GM19239 (cell line): ENCODE measurements around the gene TBCK.
A peak's percentile ranks its signal among the peaks of the same experiment; 100 is the strongest.

Experiments
- DNase-seq: peaks from one replicate; pipeline ENCODE4 v3.0.0; 2011; ENCODE audit warnings: low spot score; ENCODE audit not compliant: insufficient read length
- FAIRE-seq: peaks from 2 replicates; lab custom pipeline; 2011; peaks lifted over from hg19 to GRCh38; lab: Jason Lieb, UNC

Gene TBCK

DNA sequence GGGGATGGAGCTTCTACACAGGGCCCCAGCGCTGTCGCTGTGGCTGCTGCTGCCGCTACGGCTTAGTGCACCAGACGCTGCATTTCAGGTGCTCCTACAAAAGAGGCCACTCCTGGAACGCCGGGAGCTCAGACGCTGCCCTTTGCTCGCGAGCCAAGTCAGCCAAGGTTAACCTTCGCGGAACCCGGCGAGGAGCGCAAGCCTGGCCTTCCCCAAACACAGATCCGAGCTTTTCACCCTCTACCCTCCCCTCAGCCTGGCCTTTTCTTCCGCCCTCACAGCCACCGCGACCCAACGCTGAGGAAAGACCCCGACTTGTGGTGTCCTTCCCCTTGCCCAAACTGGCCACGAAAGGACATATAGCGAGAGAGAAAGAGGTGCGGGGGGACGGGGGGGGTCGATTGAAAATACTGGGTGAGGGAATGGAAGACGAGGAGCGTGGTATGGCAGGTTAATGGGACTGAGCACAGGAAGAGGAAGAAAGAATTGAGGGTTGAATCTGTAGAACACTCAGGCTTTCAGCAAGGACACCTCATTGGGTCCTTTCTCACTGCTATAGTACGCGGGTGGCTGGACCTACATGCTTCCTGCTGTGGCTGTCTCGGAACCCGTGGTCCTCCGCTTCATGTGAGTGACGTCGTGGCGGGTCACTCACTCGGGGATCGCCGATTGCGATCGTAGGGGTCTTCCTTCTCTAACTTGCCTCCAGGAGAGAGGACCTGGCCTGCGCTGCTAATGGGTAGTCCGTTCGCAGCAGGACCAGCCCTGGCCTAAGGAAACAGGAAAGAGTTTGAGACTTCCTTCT is at the start of gene TBCK, which contains the start of gene AIMP1:
Gene TBCK (minus strand): TSS at position 242 of the 805 bp plus-strand sequence. CDS start 7,249 bp downstream, outside the sequence.
Gene AIMP1 (plus strand): TSS at position 583 of the 805 bp plus-strand sequence. CDS start 8,460 bp downstream, outside the sequence.
- DNase-seq (peak; percentile 62), FAIRE-seq (peak; percentile 95)

DNA sequence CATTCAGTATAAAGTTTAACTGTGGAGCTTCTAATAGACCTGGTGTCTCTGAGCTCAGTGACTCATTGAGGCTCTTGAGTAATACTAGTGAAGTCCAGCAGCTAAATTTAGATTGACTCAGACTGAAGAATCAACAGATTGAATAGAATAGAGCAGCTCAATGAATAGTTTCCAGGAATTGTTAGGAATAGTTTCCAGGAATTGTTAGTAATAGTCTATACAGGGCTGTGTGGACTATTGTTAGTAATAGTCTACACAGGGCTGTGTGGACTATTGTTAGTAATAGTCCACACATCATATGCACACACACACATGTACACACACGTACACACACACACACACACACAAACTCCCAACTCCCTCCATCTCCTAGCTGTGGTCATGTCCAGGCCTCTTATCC is 49.6 kb upstream of the TBCK start:
- FAIRE-seq (no peak), DNase-seq (no peak)

DNA sequence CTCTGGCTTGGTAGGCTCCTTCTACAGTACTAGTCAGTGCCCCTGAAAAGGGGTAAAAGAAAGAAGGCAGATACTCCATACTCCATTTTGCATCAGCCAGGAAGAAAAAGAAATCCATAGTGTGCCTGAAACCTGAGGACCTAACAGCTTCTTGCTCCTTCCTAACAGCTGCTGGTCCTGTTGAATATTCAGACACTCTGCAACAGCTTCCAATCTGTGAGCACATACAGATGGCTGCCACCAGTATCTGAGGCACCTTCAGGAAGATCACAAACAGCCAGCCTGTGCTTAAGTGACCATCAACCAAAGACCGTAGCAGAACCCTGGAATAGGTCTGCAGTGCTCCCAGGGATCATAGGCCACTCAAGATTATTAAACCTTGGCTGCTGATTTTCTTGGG is 48.3 kb upstream of the TBCK start:
- DNase-seq (no peak), FAIRE-seq (no peak)

DNA sequence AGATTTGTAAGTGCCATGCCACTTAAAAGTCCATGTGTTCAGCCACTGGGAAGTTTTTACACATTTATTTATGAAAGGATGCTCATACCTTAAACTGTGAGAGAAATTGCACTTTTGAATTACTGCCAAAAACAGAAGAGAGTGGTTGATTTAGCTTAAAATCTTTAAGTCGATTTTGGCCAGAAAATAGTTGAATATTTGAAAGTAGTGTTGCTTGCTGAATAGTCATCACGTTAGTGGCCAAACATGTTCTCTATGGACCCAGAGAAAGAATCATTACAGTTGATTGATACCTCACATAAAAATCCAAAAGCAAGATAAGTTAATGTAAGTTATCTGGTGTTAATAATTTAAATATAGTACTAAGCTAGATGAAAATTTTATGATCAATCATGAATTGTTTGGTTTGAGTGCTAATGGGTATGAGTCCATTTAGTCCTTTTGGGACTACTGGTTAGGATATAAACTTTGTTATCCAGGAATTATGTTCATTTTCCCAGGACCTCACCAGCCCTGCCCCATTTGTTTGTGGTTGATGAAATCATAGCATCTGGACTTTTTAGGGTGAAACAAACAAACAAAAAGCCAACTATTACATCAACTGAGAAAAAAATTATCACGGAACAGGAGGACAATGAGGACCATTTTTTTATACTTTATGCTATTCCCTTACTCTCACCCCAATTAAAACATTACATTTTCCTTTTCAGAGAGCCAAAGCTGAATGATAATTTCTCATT is 46.2 kb upstream of the TBCK start:
- DNase-seq: no peak
- FAIRE-seq: no peak

DNA sequence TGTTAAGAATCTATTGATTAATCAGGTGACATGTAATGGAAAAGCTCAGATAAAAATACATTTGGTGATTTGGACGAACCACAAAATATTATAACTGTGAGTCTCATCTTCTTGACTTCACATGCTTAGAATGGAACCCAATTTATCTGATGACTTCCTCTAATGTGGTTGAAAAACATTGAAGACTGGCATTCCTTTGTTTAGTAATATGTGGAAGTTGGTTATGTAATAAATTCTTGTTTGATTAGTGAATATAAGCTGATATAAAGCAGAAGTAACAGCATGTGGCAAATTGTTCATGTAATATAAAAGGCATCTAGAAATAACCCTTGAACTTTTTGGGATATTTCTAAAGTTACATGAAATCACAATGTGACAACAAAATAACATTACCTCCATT is 42.9 kb upstream of the TBCK start:
- DNase-seq (no peak), FAIRE-seq (no peak)

DNA sequence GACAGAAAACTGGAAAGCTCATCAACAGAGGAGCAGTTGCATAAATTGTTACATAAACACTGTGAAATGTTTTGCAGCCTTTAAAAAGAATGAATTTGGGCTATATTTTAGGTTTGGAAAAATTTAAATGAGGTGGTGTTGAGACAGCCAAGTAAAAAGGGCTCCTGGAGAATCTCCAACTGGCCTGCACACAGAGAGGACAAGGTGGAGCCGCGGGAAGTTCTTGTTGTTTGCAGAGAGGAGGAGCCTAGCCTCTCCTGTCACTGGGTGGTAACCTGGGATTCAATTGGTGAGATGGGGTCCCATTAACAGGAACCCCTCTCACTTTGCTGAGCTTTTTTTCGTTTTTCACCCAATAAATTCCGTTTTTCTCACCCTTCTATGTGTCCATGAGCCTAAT is 39.2 kb upstream of the TBCK start:
- FAIRE-seq: no peak
- no peak for DNase-seq

DNA sequence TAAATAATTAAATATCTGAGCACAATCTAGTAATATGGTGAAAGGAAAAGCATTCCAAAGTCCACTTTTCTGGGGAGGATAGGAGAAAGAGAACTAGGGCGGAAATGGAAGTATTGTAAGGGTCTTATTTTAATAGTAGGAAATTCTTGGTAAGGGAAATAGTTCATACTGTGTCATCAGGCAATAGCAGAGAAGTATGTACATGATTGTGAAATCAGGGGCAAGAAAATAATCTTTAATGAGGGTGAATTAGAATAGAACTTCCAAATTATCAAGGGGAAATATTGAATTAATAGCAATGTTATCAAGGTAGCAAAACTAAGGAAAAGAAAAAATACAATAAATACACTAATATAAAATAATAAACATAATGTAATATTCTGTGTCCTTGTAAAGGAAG is 37.8 kb upstream of the TBCK start:
- no peak for FAIRE-seq
- no peak for DNase-seq

DNA sequence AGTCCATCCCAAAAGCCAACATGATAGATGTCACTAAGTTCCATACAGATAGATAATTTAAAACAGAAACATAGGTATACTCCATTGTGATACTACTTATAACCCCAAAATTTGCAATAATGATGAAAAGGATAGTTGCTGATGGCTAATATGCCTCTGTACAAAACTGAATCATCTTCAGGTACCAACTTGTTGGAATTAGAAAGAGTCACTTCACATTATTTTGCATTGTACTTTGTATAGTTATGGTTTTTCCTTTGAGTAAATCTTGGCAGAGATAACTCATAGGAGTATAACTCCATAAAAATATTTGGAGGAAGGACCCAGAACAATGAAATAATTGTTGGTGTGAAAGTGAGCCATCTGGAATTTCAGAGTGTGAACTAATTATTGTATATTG is 35.0 kb upstream of the TBCK start:
- FAIRE-seq: no peak
- no peak for DNase-seq

DNA sequence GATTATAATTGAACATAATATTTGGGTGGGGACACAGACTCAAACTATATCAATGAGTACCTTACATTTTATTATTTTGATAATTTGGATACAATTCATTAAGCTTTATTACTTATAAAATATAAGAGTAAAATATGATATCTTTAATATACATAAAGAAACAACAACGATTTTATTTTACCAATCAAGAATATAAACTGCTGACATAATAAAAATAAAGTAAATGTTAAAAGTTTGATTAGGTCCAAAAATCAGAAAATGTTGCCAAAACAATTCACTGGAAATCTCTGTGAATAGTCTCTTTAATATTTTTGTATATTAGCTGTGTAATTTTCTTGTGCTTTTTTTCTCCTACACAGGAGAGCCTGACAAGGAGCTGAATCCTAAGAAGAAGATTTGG is 31.2 kb upstream of the TBCK start:
- FAIRE-seq (no peak), DNase-seq (no peak)

DNA sequence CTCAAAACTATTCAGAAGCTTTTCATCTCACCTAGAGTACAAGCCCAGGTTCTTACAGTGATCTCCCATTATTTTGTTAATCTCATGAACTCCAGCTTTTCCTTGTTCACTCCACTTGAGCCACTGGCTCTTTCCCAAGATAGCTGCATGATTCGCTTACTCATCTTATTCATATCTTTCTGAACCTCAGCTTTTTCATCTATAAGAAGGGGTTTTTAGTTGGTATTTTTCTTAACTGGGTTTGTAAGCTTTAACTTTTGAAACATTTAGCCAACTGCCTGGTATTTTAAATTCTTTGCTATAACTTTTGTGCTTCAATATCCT is 28.6 kb upstream of the TBCK start:
- FAIRE-seq: no peak
- DNase-seq: no peak

DNA sequence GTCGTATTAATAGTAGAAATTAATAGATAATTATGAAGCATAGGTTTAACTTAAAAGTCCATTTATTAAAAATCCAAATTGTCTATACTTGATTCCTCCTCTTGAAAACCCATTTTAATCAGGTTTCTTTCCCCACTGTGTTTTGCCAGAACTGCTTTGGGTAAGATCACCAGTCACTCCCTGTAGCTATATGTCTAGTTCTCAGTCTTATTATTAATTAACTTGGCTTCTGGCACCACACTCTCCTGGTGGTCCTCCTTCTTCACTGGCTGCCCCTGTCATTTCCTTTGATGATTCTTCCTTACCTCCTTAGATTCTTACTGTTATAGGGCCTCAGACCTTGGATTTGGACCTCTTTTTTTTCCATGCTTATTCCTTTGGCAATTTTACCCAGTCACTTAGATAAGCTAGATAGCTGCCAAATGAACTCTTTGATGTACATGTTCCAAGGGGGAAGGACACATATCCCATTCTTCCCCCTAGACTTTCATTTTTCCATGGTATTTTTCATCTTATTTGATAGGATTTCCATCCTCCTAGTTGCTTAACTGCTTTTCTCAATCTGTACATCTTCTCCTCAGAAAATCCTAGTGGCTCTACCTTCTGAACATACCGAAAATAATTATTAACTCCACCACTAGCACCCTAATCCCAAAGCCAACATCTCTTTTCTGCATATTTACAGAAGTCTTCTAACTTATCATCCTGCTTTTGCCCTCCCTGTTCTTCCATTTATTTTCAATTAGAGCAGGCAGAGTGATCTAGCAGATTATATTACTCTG is 28.0 kb upstream of the TBCK start:
- FAIRE-seq (no peak), DNase-seq (no peak)

DNA sequence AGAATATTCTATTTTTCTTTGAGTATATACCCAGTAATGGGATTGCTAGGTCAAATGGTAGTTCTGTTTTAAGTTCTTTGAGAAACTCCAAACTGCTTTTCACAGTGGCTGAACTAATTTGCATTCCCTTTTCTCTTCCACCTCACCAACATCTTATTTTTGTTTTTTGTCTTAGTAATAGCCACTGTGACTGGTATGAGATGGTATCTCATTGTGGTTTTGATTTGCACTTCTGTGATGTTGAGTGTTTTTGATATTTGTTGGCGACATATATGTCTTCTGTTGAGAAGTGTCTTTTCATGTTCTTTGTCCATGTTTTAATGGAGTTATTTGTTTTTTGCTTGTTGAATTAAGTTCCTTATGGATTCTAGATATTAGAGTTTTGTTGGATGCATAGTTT is 24.8 kb upstream of the TBCK start:
- FAIRE-seq (no peak), DNase-seq (no peak)

DNA sequence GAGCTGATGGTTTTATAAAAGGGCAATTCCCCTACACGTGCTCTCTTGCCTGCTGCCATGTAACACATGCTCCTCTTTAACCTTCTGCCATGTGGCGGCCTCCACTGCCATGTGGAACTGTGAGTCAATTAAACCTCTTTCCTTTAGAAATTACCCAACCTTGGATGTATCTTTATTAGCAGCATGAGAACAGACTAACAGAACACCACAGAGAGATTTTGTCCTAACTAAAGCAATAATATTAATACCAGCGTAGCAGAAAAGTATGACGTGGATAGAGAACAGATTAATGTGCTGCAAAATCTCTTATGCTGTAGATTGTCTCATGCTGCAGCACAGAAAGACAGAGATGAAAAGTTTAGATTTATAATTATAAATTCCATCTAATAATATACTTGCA is 23.4 kb upstream of the TBCK start:
- FAIRE-seq (no peak), DNase-seq (no peak)

DNA sequence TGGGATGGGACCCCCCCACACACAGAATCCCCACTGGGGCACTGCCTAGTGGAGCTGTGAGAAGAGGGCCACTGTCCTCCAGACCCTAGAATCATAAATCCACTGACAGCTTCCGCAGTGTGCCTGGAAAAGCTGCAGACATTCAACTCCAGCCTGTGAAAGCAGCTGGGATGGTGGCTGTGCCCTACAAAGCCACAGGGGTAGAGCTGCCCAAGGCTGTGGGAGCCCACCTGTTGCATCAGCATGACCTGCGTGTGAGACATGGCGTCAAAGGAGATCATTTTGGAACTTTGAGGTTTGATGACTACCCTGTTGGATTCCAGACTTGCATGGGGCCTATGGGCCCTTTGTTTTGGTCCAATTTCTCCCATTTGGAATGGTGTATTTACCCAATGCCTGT is 22.7 kb upstream of the TBCK start:
- FAIRE-seq (no peak), DNase-seq (no peak)

DNA sequence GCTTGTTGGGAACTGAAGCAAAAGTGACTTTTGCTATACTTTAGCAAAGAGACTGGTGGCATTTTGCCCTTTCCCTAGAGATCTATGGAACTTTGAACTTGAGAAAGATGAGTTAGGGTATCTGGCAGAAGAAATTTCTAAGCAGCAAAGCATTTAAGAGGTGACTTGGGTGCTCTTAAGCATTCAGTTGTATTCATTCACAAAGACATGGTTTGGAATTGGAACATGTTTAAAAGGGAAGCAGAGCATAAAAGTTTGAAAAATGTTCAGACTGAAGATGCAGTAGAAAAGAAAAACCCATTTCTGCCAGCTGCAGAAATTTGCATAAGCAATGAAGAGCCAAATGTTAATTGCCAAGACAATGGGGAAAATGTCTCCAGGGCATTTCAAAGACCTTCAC is 21.9 kb upstream of the TBCK start:
- no peak for FAIRE-seq
- no peak for DNase-seq

DNA sequence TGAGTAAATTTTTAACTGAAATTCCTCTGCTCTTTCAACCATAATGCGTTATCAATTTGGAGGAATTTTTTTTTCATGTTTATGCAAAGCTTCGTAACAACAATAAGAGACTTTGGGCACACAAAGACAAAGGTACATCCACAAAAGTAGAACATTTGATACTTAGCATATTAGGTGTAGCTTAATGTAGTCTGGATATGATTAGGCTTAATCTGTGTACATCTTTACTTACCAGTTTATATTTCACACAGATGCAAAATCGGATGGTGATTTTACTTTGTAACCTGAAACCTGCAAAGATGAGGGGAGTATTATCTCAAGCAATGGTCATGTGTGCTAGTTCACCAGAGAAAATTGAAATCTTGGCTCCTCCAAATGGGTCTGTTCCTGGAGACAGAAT is 20.6 kb upstream of the TBCK start:
- DNase-seq: no peak
- FAIRE-seq: no peak

DNA sequence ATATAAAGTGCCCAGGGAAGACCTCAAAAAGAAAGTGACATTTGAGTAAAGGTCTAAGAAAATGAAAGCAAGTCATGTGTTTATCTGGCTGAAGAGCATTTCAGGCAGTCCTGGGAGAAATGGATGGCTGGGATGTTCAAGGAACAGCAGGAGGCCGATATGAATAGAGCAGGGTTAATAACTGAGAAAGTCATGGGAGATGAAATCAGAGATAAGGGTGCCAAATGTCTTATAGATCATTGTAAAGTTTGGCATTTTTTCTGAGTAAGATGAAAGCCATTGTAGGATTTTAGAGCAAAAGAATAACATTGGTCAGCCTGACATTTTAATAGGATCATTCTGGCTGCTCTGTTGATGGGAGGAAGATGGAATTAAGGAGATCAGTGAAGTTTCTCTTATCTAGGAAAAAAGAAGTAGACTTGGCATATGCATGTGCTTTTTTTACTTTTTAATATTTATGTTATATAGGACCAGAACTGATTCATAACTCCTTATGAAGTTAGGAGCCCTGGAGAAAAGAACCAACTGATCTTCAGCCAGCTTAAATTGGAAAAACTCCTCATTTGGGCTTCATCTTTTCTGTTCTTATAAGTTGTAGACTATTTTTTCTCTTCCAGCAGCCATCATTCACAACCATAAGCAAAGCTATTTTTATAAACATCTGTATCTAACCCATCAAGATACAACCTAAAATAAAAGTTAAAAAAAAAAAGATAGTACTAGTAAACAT is 18.9 kb upstream of the TBCK start:
- DNase-seq: no peak
- no peak for FAIRE-seq

DNA sequence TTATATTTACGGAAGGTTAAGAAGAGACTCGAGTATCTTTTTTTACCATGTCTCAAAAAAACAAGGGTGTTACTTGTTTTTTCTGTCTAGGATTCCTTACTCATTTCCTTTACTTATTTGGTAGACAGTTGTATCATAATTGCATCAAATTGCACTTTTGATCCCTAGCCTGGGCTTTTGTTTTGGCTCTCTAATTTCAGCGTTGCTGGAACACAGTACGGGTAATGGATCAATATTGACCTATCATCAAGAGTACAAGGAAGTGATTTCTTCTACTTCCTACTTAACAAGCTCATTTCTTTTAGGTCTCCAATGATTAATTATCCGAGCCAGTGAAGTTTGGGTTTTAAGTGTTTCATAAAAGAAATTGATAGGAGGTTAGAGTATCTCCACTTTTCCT is 17.2 kb upstream of the TBCK start:
- FAIRE-seq: no peak
- DNase-seq: no peak

DNA sequence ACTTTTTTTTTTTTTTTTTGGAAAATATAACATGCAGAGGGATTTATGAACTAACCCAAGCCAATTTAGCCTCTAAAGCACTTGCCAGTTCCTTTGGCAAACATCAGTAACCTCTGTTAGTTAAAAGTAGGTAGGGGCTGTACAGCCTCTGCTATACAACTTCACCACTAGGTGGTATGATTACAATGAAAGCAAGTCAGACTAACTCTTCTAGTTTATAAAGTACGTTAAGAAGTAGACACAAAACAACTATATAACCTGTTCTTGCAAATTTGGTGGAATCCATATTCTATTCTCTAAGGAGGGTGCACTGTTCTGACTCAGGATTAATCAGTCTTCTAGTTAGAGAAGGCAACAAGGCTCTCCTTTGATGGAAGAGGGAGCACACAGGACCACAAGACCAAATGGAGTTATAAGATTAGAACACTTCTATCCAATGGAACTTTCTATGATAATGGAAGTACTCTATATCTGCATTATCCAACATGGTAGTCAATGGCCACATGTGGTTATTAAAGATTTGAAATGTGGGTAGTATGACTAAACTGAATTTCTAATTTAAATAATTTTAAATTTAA is 13.1 kb upstream of the TBCK start:
- no peak for DNase-seq

DNA sequence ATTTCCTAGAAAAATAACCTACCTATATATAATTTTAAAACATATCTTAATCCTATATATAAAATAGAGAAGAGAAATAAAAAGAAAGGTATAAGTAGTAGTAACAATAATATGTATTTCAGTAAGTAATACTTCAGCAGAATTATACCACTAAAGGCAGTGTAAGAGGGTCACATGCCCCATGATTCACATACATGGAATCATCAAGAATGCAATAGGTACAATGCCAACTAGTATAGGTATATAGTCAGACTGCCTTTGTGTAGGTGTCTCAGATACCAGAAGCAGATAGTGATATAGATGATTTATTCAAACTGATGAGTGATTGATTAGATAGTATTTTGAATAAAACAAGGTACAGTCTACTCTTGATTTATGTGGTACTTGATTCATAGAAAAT is 9.8 kb upstream of the TBCK start:
- FAIRE-seq (no peak), DNase-seq (no peak)

More for the DNA sequence above, 13.1 kb upstream of the TBCK start:
- FAIRE-seq: peak; percentile 18
